Activated CD4-positive, alpha-beta T cell treated with anti-CD3 and anti-CD28 coated beads, Interleukin-10, Interleukin-2, amounts not matched to agents 100 ng/mL and 50 ng/mL, durations not matched to agents 16 hours and 8 hours (primary cell): Measurements from ENCODE around the gene WDR6.
"Not testable (repeated sequence)": the region's sequence is repeated elsewhere in the genome, so short reads cannot be mapped to it uniquely, and the experiment has no call there.

ENCODE experiments used
- DNase-seq: peaks from one replicate; pipeline ENCODE4 v3.0.0-alpha.2; 2020

WDR6 gene

DNA sequence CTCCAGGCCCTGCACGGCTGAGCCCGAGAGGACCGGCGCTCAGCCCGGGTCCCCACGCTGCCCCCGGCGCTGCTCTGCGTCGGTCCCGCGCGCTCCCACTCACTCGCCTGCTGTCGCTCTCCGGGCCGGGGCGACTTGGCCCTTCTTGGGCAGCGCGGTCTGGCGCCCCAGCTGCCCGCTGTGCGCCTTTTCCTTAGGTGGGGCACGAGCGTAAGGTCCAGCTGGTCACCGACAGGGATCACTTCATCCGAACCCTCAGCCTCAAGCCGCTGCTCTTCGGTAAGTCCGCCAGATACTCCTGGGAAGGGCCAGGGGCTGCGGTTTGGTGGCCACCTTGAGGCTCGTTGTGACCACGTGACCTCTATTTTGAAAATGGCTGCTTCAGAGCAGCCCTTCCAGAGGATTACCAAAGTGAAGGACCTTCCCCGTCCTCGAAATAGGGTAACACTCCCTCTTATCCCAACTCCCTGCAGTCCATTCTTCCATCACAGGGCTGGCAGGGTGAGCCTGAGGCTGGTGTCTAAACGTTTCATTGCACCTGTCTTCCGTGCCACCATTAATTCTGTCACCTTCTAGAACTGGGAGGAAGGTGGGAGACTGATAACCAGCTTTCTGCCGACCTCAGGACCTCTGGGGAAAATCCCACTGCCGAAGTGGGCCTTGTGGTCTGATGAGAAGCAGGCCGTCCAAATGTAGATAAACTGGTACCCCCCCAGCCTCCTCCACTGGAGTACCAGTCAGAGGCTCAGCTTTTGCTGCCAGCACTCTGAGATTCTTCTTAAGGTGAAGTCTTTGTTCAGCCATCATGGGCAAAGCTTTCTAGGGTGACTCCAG lies 16.3 kb upstream of the WDR6 start:
- DNase-seq = peak; percentile 56

DNA sequence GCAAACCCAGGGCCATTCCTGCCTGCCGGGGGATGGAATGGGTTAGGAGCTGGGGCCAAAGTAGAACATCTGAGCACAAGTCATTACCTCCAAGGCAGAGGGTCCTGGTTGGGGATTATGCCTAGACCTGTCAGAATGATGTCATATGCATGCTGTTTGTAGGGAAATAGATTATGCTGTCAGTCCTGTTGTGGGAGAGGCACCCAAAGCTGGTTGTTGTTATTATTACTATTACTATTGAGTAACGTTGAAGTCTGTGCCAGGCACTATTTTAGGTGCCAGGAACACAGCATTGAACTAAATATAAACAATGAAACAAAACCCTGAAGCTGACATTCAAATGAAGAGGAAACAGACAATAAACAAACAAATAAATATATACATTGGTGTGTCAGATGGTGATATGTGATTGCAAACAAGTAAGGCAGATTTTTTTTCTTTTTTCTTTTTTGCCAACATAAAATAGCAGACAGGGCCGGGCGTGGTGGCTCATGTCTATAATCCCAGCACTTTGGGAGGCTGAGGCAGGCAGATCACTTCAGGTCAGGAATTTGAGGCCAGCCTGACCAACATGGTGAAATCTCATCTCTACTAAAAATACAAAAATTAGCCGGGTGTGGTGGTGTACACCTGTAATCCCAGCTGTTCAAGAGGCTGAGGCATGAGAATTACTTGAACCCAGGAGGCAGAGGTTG lies 15.2 kb upstream of the WDR6 start:
- DNase-seq = no peak

GRCh38 chr3:48993834-48994233 lies 13.4 kb upstream of the WDR6 start:
- no peak for DNase-seq

DNA sequence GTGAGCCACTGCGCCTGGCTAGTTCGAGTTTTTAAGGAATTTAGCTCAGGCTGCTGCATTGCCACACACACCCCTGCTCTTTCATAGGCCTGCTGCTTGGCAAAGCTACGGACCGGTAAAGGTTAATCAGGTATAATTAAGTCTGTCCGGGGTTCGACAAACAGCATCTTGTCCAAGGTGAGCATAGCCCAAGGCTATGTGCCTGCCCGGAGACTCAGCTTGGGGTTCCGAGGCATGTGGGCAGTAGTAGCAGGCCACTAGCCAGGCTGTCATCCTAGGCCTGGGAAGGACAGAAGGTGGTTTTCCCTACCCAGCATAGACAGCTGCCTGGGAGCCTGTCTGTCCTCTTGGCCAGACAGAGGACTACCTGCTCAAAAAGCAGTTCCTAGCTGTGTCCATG lies 10.6 kb upstream of the WDR6 start:
- no peak for DNase-seq

DNA sequence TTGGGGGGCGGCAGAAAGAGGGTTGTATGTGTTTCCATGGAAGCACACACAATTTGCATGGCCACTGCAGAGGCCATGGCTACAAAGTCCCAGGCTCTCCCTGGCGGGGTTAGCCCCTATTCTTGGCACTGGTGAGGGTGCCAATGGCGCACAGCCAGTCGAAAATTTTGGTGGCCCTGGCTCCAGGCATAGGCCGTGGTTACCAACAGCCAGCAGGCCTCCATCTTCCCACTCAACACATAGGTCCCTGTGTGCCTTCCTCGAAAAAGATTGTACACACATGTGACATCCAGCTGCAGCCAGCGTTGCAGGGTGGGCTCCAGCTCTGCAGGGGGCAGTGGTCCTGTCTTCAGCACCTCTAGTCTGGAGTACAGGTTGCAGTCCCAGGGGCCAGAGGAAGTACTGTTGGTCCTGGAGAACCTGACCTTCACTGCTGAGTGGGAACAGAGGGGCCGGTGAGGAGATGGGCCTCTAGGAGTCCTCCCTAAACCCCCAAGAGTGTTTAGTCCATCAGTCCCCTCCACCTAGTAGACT lies 10.0 kb upstream of the WDR6 start:
- DNase-seq = no peak

- no peak for DNase-seq
Observed at GRCh38 chr3:48997714-48998637, 9.2 kb upstream of the WDR6 start.

DNA sequence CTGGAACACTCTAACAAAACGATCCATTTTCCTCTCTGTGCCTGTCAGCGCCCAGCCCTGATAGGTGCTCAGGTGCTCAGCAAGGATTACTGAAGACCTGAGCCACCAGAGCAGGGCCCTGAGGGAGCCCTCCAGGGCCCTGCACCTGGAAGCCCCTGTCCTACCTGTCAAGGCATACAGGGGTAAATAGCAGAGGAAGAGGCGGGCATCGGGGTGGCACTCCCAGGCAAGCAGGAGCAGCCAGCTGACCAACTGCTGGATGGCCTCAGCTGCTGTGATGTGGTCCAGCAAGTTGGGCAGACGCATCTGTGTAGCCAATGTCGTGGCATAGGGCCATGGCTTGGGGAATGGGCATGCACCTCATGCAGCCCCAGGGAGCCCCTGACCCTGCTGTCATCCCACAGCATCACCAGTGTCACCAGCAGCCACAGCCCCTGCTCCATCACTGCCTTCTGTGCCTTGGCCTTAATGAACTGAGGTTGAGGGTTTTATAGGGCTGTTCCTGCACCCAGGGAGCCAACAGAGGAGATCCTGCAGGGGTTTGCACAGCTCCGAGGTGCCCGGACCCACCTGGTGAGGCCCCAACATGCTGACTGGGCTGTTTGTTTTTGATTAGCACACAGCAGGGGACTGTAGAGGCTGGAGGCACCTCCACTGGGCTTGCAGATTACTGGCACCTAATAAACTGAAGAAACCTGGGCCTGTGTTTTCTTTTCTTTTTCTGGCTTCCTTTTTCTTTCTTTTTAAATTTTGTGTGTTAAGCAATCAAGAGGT lies 7.9 kb upstream of the WDR6 start:
- no peak for DNase-seq

- no peak for DNase-seq
Observed at GRCh38 chr3:49001155-49001554, 6.0 kb upstream of the WDR6 start.

DNA sequence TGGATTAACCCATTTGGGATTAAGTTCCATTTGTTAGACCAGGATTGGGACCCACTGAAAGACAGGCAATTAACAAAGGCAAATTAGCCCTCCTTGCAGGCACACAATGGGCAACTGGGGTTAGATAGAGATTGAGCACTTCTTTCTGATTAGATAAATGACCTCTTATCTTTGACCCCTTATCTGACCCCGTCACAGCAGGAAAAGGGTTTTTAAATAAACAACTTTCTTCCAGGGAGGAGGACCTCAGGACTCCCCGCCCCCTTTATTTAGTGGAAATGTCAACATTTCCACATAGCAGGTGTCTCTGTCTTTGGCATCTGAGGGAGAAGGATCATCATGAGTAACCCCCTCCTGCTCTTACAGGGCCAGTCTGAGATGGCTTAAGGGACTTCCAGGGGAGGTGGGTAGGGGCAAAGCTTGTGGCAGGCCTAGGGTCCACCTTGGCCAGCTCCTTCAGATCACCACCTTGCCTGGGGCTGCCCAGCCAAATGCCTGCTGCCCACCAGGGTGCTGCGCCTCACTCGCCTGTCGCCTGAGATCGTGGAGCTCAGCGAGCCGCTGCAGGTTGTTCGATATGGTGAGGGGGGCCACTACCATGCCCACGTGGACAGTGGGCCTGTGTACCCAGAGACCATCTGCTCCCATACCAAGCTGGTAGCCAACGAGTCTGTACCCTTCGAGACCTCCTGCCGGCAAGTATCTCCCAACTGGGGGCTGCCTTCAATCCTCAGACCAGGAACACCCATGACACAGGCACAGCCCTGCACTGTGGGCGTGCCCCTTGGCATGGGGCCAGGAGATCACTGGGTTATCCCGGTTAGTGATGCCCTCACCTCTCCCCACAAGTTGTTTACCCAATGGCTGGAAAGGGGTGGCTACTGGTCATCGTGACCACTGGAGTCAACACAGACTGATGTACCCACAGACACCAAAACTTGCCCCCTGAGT lies 2.6 kb upstream of the WDR6 start:
- no peak for DNase-seq

- DNase-seq = no peak
Observed at GRCh38 chr3:49005303-49005680, 1.9 kb upstream of the WDR6 start.

DNA sequence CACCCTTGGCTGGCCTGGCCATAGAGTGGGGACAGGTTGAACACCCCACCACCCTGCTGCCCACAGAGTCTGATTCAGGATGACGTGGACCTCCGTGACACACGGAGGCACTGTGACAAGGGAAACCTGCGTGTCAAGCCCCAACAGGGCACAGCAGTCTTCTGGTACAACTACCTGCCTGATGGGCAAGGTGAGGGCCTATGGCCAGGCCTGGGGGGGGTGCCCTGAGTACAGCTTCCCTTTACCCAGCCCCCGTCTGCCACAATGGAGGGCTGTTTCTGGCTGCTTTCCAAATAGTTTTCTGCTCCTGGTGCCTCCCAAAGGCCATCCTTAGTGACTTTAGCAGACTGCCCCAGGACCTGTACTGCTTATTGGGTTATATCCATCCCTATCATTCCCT lies 1.2 kb upstream of the WDR6 start:
- DNase-seq = no peak

- DNase-seq = no peak
Observed at GRCh38 chr3:49006408-49007067, 653 bp upstream of the WDR6 start.

GRCh38 chr3:49007771-49008528 lies 759 bp downstream of the WDR6 start:
- DNase-seq = peak; percentile 95

GRCh38 chr3:49008627-49009026 lies 1.4 kb downstream of the WDR6 start:
- not testable (repeated sequence) for DNase-seq

DNA sequence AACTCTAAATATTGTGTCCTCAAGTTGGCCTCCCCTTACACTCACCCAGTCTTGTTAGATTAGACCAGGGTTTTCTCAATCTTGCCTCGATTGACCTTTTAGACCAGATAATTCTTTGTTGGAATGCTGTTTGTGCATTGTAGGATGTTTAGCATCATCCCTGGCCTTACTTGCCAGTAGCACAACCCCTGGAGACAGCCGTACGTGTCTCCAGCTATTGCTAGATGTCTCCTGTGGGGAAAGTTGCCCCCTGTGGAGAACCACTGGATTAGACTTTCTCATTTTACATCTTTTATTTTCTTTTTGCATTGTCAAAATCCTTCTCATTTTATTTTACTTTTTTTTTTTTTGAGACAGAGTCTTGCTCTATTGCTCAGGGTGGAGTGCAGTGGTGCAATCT lies 2.2 kb downstream of the WDR6 start:
- DNase-seq = no peak

DNA sequence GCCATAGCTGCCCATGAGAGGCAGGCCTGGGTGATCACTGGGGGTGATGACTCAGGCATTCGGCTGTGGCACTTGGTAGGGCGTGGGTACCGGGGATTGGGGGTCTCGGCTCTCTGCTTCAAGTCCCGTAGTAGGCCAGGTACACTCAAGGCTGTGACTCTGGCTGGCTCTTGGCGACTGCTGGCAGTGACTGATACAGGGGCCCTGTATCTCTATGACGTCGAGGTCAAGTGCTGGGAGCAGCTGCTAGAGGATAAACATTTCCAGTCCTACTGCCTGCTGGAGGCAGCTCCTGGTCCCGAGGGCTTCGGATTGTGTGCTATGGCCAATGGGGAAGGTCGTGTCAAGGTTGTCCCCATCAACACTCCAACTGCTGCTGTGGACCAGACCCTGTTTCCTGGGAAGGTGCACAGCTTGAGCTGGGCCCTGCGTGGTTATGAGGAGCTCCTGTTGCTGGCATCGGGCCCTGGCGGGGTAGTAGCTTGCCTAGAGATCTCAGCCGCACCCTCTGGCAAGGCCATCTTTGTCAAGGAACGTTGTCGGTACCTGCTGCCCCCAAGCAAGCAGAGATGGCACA lies 5.3 kb downstream of the WDR6 start:
- no peak for DNase-seq

- no peak for DNase-seq
Observed at GRCh38 chr3:49013113-49013737, 6.0 kb downstream of the WDR6 start.

- DNase-seq = peak; percentile 60
Observed at GRCh38 chr3:49013738-49014660, 6.8 kb downstream of the WDR6 start.
